H1 (cell line): Measurements from ENCODE around the gene GIN1. TPM values are rescaled to one million over a fixed set of nuclear protein-coding genes. Genes with fewer than 3 reads are reported as not detected.

Source experiments
- BCL11A ChIP-seq, 2 experiments: IDR thresholded peaks; one replicate each; pipeline ENCODE4 v1.6.1; 2011; ENCODE audit warnings: low read depth in 2 of 2, low read length in 2 of 2, mild to moderate bottlenecking in 2 of 2
- KDM5A ChIP-seq: fragments of 200-600 bp; IDR thresholded peaks from 2 replicates; pipeline ENCODE4 v1.7.1; 2012; ENCODE audit warnings: mild to moderate bottlenecking, low read length, inconsistent platforms, mixed read lengths
- MAFK ChIP-seq: IDR thresholded peaks from 2 replicates; pipeline ENCODE4 v1.6.1; 2012; ENCODE audit warnings: low read depth, mild to moderate bottlenecking, improper control_type of control experiment, low read length
- ZNF274 ChIP-seq: IDR thresholded peaks from 2 replicates; pipeline ENCODE4 v1.7.0; 2012; ENCODE audit warnings: low read length, borderline replicate concordance; ENCODE audit errors: extremely low read depth
- polyA plus RNA-seq, 7 experiments: library from polyadenylated mRNA; depleted of rRNA in 3 of 7; stranded (reverse) in 5 of 7; unstranded in 2 of 7; fragments of >200 nt in 5 of 7; fragments of 200-250 nt in 2 of 7; gene quantifications; 1 replicate in 5 of 7; 2 replicates in 1 of 7; 4 replicates in 1 of 7; pipeline versions ENCODE4 v1.2.1 to v1.2.3, GENCODE V29; 2011 to 2013; ENCODE audit warnings: missing spikeins in 2 of 7, mixed read lengths in 2 of 7
- total RNA-seq: library from RNA; stranded (reverse); fragmentation: NEBNext Ultra II Directional; extraction: Animal tissue kit (Norgen Biotek cat#: 25700); gene quantifications from 2 replicates; pipeline ENCODE4 v1.2.1, GENCODE V29; 2021
- TF ChIP-seq, protein P1 (sequence below): IDR thresholded peaks from 2 replicates; pipeline ENCODE4 v1.6.1; 2012; ENCODE audit warnings: inconsistent platforms

GIN1 gene
- total and polyA plus RNA-seq, 2 of the 8 experiments (the other 6 are each of a cell fraction or from before 2014, with no cell fraction given) = 1.9 to 7.1 TPM

DNA sequence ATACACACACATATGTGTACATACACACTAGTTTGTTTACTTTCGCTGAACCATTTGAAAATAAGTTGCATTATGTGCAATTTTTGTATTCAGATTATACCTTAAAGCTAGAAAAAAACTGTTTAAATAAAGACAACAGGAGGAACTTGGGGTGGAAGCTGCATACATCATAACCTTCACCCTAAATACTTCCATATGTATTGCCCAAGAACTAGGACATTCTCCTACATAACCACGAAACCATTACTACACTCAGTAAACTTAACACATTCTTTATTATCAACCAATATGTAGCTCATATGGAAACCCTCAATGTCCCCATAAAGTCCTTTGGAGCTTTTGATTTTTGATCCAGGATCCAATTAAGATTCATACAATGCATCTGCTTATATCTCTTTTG is 83.3 kb downstream of the GIN1 start (continued):
- TF ChIP-seq ZNF274 = no peak
- TF ChIP-seq MAFK = no peak
- no peak for TF ChIP-seq BCL11A (IDR thresholded peaks at IDR 0.05; ENCODE audit: low read depth in 2 of 2, low read length in 2 of 2)
- TF ChIP-seq, protein P1, sequence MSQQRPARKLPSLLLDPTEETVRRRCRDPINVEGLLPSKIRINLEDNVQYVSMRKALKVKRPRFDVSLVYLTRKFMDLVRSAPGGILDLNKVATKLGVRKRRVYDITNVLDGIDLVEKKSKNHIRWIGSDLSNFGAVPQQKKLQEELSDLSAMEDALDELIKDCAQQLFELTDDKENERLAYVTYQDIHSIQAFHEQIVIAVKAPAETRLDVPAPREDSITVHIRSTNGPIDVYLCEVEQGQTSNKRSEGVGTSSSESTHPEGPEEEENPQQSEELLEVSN = no peak
- TF ChIP-seq KDM5A = no peak
- TF ChIP-seq, all 59 proteins: peak for 0

Other genes starting within 250 kb of the GIN1 start
- 39.1 and 46.6 TPM in 2 replicates for gene PPIP5K2, start 163 bp upstream of the GIN1 start, total RNA-seq
- gene PPIP5K2, start 163 bp upstream of the GIN1 start, polyA plus RNA-seq (2011; rRNA removed) = 8.4 and 14.8 TPM in 2 replicates
- gene MACIR, start 138.6 kb upstream of the GIN1 start, total RNA-seq = 17.7 and 19.2 TPM in 2 replicates
- 8.0 and 8.2 TPM in 2 replicates for gene MACIR, start 138.6 kb upstream of the GIN1 start, polyA plus RNA-seq (2011; rRNA removed)